Measurements from ENCODE around the gene JARID2.
A peak's percentile ranks its signal among the peaks of the same experiment; 100 is the strongest.

The JARID2 gene

DNA sequence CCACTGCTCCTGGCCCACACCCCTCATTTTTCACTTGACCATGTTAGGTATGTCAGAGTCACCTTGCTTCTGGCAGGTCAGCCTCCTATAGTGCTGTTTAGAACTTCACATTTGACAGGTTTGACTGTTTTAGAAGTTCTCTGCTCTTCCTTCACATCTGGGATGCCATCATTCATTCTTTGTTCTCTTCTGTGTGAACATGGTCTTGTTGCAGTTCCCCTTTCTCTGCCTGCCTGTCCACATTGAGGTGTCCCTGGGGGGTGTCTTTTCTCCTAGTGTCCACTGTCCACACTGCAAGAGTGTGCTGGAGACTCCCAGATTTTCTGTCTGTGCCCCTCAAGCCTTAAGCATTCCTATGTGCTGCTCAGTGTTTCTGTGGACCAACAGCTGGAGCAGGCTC is 89.5 kb downstream of the JARID2 start:
- no peaks in the 10 kb centered on the region for H3K9me3 ChIP-seq (replicated peaks in 1 of 11)
- peaks cover 74 to 89% (median 83%) of the 10 kb centered on the region in 10 experiments for H3K4me1 ChIP-seq
- H3K4me3 ChIP-seq: no peak overlapping the region
- H3K4me2 ChIP-seq: peak overlapping the region; percentile 68 to 84 (median 75)
- H3K36me3 ChIP-seq: peaks cover 0 to 5% (median 0%) of the 10 kb centered on the region in 11 experiments; a peak in 1 of 22 replicates
- peak overlapping the region in 4 of 11 experiments; percentile 5 to 36 (median 18); a peak in 3 of 22 replicates for H3K27ac ChIP-seq
- peaks cover 94 to 99% (median 98%) of the 10 kb centered on the region in 11 experiments for H4K20me1 ChIP-seq
- H3K27me3 ChIP-seq: no peaks in the 10 kb centered on the region
- TF ChIP-seq Cebpa-rat (IDR thresholded peaks at IDR 0.05): no peak
- no peak overlapping the region for H3K9ac ChIP-seq

DNA sequence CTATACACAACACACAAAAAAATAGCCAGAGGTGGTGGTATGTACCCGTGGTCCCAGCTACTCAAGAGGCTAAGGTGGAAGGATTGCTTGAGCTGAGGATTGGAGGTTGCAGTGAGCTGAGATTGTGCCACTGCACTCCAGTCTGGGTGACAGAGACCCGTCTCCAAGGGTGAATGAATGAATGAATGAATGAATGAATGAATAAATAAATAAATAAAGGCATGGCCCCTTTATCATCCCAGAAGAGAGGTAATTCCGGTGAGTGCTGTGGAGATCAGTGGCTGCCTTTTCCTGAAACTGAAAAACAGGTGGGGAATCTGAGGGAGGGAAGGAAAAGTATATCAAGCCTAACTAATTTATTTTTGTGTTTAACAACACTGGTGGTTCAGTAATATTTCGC is 90.0 kb downstream of the JARID2 start:
- Histone ChIP-seq H3K27me3 (no peaks in the 10 kb centered on the region), H4K20me1 (peaks cover 92 to 99% (median 98%) of the 10 kb centered on the region in 11 experiments), H3K4me3 (no peak overlapping the region), H3K4me2 (peak overlapping the region; percentile 68 to 84 (median 75)), H3K4me1 (peaks cover 74 to 89% (median 83%) of the 10 kb centered on the region in 10 experiments), H3K27ac (peak overlapping the region in 4 of 11 experiments; percentile 4 to 36 (median 18); a peak in 4 of 22 replicates), H3K9ac (no peak overlapping the region), H3K36me3 (peaks cover 0 to 5% (median 0%) of the 10 kb centered on the region in 11 experiments; a peak in 1 of 22 replicates), H3K9me3 (replicated peaks in 1 of 11) (no peaks in the 10 kb centered on the region)
- TF ChIP-seq Cebpa-rat (IDR thresholded peaks at IDR 0.05): no peak

DNA sequence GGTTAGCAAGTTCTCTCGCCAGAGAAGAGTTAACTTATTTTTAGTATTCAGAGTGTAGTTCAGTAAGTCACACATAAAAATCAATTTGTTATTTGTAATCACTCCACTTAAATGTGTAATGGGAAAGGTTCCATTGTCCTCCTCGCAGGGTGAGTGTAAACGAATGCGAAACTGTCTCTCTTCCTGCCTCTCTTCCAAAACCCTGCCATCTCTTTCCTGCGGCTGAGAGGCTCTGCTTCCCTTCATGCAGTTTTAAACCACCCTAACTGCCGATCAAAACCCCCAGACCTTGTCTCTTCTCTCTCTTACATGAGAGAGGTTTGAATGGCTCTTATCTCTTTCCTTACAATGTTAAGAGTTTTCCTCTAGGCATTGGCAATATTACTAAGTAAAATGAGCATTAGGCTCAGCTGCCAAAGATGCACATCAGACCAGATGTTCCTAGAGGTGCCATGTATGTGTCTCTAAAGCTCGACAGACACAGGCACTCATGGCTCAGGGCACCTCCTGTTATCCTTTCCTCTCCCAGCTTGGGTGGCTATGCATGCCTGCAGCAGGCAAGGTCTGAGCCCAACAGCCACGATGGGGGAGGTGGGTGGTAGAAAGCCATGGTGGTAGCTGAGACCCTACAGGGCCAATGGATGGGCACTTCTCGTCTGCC is 91.2 kb downstream of the JARID2 start:
- H3K27ac ChIP-seq: peak overlapping the region in 9 of 11 experiments; percentile 25 to 67 (median 47); a peak in 17 of 22 replicates
- TF ChIP-seq Cebpa-rat (IDR thresholded peaks at IDR 0.05): no peak
- peak overlapping the region in 10 of 11 experiments; percentile 16 to 47 (median 34); a peak in 12 of 22 replicates for H3K9ac ChIP-seq
- H3K4me2 ChIP-seq: peak overlapping the region; percentile 68 to 84 (median 75)
- H3K27me3 ChIP-seq: no peaks in the 10 kb centered on the region
- peak overlapping the region in 1 of 10 experiments; percentile 21; a peak in 1 of 20 replicates for H3K4me3 ChIP-seq
- H3K36me3 ChIP-seq: peaks cover 0 to 5% (median 0%) of the 10 kb centered on the region in 11 experiments; a peak in 1 of 22 replicates
- no peaks in the 10 kb centered on the region for H3K9me3 ChIP-seq (replicated peaks in 1 of 11)
- peaks cover 72 to 88% (median 80%) of the 10 kb centered on the region in 10 experiments for H3K4me1 ChIP-seq
- peaks cover 92 to 99% (median 97%) of the 10 kb centered on the region in 11 experiments for H4K20me1 ChIP-seq

DNA sequence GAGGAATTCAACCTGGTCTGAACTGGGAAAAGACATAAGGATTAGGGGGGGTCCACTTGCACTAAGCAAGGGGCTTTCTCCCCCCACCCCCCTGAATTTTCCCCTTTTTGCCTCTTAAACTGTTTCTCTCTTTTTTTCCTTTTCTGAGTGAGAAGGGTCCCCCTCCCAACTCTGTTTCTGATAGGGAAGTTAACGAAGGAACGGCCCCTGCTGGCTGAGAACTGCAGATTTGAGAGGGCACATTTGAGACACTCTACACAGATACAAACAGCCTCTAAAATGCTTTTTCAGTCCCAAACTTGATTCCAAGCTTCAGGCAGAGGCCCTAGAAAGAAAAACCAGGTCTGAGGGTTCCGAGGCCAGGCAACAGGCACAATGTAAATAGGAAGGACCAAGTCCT is 91.7 kb downstream of the JARID2 start:
- no peak overlapping the region; a peak in 1 of 22 replicates for H3K9ac ChIP-seq
- H3K27me3 ChIP-seq: no peaks in the 10 kb centered on the region
- H3K9me3 ChIP-seq (replicated peaks in 1 of 11): no peaks in the 10 kb centered on the region
- peaks cover 0 to 5% (median 0%) of the 10 kb centered on the region in 11 experiments; a peak in 1 of 22 replicates for H3K36me3 ChIP-seq
- H3K4me3 ChIP-seq: no peak overlapping the region
- H3K27ac ChIP-seq: peak overlapping the region in 7 of 11 experiments; percentile 31 to 67 (median 54); a peak in 13 of 22 replicates
- H3K4me2 ChIP-seq: peak overlapping the region; percentile 68 to 84 (median 75)
- peaks cover 90 to 99% (median 96%) of the 10 kb centered on the region in 11 experiments for H4K20me1 ChIP-seq
- TF ChIP-seq Cebpa-rat (IDR thresholded peaks at IDR 0.05): no peak
- peaks cover 73 to 89% (median 81%) of the 10 kb centered on the region in 10 experiments for H3K4me1 ChIP-seq

DNA sequence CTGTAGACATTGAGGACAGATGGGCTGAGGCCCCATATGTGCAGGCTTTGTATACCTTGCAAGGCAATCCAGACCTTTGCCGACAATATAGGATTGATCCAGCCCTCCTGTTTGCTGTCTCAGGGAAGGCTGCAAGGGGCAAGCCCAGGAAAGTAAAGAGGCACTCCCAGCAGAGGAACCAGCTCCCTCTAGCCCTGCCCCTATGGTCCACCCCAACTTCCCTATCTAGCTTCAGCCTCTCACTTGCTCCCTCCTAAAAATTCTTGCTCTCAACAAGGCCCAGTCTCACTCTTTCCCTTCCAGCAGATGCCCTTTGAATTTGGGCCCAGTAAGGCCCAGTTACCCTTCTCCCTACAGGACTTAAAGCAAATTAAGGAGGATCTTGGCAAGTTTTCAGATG is 92.6 kb downstream of the JARID2 start:
- Histone ChIP-seq H3K9me3 (replicated peaks in 1 of 11) (no peaks in the 10 kb centered on the region), H3K27me3 (no peaks in the 10 kb centered on the region), H3K4me1 (peaks cover 81 to 96% (median 86%) of the 10 kb centered on the region in 10 experiments), H3K36me3 (peaks cover 0 to 5% (median 0%) of the 10 kb centered on the region in 11 experiments; a peak in 1 of 22 replicates), H4K20me1 (peaks cover 92 to 99% (median 96%) of the 10 kb centered on the region in 11 experiments), H3K27ac (peak overlapping the region in 2 of 11 experiments; percentile 64 to 67; a peak in 2 of 22 replicates), H3K4me2 (peak overlapping the region; percentile 68 to 84 (median 75); a peak in 18 of 22 replicates), H3K4me3 (no peak overlapping the region), H3K9ac (no peak overlapping the region)
- TF ChIP-seq Cebpa-rat (IDR thresholded peaks at IDR 0.05): no peak

DNA sequence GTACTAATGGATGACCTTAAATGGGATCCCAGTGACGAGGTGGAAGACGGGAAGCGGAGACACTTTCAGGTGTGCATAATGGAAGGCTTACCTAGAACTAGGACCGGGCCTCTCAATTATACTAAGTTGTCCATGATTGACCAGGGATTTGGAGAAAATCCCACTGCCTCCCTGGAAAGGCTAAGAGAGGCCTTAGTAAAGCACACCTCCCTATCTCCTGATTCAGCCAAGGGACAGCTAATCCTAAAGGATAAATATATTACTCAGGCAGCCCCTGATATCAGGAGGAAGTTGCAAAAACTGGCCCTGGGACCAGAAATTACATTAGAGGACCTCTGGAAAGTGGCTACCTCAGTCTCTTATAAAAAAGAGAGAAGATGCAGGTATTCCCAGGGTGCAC is 93.2 kb downstream of the JARID2 start:
- Histone ChIP-seq H3K27me3 (no peaks in the 10 kb centered on the region), H4K20me1 (peaks cover 92 to 99% (median 96%) of the 10 kb centered on the region in 11 experiments), H3K9ac (no peak overlapping the region), H3K36me3 (peaks cover 0 to 5% (median 0%) of the 10 kb centered on the region in 11 experiments; a peak in 1 of 22 replicates), H3K9me3 (replicated peaks in 1 of 11) (no peaks in the 10 kb centered on the region), H3K4me2 (peak overlapping the region in 8 of 11 experiments; percentile 70 to 84 (median 76); a peak in 12 of 22 replicates), H3K27ac (no peak overlapping the region), H3K4me3 (no peak overlapping the region), H3K4me1 (peaks cover 81 to 96% (median 89%) of the 10 kb centered on the region in 10 experiments)
- no peak for TF ChIP-seq Cebpa-rat (IDR thresholded peaks at IDR 0.05)

DNA sequence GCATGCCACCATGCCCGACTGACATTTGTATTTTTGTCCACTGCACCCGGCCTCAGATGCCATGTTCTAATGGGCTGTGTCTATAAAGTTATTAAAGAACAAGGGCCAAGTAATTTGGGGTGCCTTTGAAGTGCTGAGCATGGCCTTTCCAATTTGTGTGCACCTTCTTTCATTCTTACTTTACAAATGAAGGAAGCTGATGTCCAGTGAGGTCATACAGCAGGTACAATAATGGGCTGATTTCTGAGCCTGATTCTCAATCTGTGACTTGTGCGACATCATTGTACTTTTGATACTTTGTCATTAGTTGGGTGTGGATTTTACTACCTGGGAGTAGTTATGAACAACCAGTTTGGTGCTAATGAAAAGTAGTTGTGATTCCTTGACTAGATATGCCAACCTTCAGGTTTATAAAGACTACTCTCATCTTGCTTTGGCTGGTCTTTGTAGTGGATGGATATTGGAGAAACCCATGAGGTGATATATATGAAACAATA is 94.3 kb downstream of the JARID2 start:
- Histone ChIP-seq H3K27me3 (no peaks in the 10 kb centered on the region), H3K9me3 (replicated peaks in 1 of 11) (no peaks in the 10 kb centered on the region), H3K4me2 (peak overlapping the region; percentile 56 to 87 (median 76)), H4K20me1 (peaks cover 83 to 99% (median 95%) of the 10 kb centered on the region in 11 experiments), H3K27ac (peak overlapping the region in 9 of 11 experiments; percentile 22 to 57 (median 48); a peak in 14 of 22 replicates), H3K4me1 (peaks cover 80 to 99% (median 90%) of the 10 kb centered on the region in 10 experiments), H3K9ac (peak overlapping the region in 1 of 11 experiments; percentile 45; a peak in 1 of 22 replicates), H3K36me3 (peaks cover 0 to 5% (median 0%) of the 10 kb centered on the region in 11 experiments; a peak in 1 of 22 replicates), H3K4me3 (no peak overlapping the region)
- no peak for TF ChIP-seq Cebpa-rat (IDR thresholded peaks at IDR 0.05)

DNA sequence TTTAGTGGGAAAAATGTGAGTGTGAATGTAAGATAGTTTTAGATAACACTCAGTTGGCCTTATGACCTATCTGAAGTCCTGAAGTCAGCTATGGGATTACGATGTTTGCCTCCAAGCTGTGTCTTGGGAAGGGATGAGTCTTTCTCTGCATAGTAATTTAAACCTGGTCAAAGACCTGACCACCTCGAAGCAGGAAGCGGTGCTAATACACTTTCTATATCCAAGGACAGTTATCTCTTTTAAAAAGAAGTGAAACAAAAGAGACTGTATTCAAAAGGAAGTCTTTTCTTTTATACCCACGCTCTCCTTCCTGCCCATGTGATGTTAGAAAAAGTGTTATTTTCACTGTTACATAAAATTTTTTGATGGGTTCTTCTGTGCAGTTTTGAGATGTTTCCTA is 94.9 kb downstream of the JARID2 start:
- H3K9me3 ChIP-seq (replicated peaks in 1 of 11): no peaks in the 10 kb centered on the region
- peak overlapping the region in 9 of 11 experiments; percentile 22 to 57 (median 48); a peak in 17 of 22 replicates for H3K27ac ChIP-seq
- H3K9ac ChIP-seq: peak overlapping the region in 5 of 11 experiments; percentile 4 to 54 (median 26); a peak in 5 of 22 replicates
- H3K4me3 ChIP-seq: peak overlapping the region in 3 of 10 experiments; percentile 13 to 29 (median 18); a peak in 3 of 20 replicates
- peaks cover 80 to 99% (median 89%) of the 10 kb centered on the region in 10 experiments for H3K4me1 ChIP-seq
- no peaks in the 10 kb centered on the region for H3K27me3 ChIP-seq
- TF ChIP-seq Cebpa-rat (IDR thresholded peaks at IDR 0.05): no peak
- peaks cover 0 to 5% (median 0%) of the 10 kb centered on the region in 11 experiments; a peak in 1 of 22 replicates for H3K36me3 ChIP-seq
- H4K20me1 ChIP-seq: peaks cover 79 to 99% (median 95%) of the 10 kb centered on the region in 11 experiments
- peak overlapping the region; percentile 56 to 87 (median 76) for H3K4me2 ChIP-seq

Data from BLaER1 treated with 17β-estradiol and CSF1 and Interleukin-3, amounts not matched to agents 10 nM and 100 nM (cell line).